NCI-H1930 (cell line): ENCODE measurements around the gene ZNF672.
"Not testable (repeated sequence)": the region's sequence is repeated elsewhere in the genome, so short reads cannot be mapped to it uniquely, and the experiment has no call there.

ENCODE experiments used
- DNase-seq, 2 experiments: peaks; one replicate each; lab custom pipeline; 2025; lab: John Stamatoyannopoulos, UW

Gene ZNF672

DNA sequence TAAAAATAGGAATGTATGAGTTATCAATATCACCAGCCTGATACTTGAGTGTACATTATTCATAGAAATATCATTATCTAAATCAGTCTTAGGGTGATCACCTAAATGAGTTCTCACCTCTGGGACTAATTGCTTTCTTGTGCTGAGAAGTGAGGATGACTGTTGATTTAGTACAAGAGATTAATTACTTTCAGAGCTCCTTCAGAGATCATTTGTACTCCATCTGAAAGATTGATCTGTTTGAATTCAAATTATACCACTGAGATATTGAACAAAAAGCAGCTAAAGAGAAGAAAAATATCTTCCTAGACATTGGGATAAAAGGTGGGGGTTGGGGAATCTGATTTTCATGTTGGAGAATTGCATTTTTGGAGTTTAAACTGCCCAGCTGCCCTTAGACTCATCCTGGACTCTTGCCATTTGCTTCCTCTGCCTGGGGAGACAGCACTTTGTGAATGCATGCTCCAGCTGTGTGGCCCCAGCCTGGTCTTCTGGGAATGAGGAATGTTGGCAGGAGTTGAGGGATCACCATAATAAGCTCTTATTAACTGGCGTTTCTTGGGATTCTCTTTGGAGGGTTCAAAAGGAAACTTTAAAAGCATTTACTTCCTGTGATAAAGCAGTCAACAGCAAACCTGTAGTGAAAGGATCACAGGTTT, 48.3 kb downstream of the ZNF672 start:
- DNase-seq, result no peak

DNA sequence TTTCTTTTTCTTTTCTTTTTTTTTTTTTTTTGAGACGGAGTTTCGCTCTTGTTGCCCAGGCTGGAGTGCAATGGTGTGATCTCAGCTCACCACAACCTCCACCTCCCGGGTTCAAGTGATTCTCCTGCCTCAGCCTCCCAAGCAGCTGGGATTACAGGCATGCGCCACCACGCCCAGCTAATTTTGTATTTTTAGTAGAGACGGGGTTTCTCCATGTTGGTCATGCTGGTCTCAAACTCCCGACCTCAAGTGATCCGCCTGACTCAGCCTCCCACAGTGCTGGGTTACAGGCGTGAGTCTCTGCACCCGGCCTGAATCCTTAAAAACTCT, 51.9 kb downstream of the ZNF672 start:
- not testable (repeated sequence) for DNase-seq

DNA sequence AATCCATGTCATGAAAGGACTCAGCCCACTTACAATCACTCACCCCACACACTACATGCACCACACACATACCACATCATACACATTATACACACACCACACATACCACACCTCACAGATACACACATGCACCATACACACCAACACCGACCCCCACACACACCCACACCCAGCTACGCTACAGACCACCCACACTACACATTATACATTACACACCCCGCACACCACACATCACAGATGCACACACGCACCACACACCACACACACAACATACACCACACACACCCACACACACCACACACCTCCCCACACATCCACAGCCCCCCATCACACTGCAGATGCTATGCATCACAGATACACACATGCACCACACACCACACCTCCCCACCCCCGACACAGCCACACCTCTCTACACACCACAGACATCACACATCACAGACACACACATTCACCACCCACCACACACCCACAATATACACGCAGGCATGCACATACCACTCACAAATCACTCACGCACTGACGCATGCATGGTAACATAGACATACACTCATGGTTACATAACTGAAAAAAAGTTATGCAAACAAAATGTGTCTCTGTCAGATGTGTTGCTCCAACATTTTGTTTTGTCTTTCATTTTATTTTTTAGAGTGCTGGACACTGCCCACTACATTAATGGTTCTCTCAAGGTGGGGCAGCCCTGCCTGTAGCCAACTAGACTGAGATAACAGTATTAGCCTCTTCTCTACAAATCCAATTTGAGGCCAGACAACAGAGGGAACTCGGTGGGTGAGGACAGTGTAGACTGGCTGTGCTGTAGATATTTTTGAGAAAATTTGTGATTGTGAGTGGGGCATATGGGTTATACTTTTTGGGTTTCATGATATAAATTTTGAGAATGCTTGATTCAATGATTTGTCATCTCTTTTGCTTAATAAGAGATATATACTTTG, 52.8 kb downstream of the ZNF672 start:
- no peak for DNase-seq

DNA sequence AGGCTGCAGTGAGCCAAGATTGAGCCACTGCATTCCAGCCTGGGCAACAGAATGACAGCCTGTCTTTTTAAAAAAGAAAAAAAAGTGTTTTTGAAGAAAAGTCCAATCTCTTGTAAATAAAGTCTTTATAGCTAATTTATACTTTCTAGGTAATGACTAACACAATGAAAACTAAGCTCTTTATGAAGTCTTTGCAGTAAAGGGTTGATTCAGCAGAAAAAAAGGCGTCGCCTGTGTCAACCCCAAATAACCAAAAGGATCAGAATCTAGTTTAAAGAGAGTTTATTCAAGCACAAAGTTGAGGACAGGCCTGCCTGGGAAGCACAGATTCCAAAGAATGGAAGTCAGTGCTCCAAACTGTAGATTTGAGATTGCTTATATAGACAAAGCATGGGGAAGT, 53.7 kb downstream of the ZNF672 start:
- DNase-seq, result no peak

DNA sequence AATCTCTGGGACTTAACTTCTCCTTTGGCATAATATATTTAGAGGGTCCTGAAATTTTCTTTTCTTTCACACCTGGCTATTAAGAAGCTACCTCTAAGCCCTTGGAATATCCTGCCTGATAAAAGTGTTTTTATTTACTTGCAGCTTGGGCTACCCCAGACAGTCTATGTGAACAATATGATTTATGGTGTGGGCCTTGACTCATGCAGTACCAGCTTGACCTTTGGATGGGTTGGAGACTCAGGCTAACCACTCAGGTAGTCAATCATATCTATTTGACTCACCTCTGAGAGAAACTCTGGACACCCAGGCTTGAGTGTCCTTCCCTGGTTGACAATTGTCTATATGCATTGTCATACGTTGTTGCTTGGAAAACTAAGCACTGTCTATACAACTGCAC, 54.6 kb downstream of the ZNF672 start:
- DNase-seq, result no peak

DNA sequence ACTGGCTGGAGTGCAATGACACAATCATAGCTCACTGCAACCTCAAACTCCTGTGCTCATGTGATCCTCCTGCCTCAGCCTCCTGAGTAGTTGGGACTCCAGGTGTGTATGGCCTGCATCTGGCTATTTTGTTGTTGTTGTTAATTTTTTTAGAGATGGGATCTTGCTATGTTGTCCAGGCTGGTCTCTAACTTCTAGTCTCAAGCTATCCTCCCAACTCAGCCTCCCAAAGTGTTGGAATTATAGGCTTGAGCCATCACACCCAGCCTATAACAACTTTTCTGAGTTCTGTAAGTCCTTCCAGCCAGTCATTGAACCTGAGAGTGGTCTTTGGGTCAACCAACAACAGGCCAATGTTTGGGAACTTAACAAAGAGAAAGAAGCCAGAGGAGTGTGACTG, 56.8 kb downstream of the ZNF672 start:
- DNase-seq, result no peak

DNA sequence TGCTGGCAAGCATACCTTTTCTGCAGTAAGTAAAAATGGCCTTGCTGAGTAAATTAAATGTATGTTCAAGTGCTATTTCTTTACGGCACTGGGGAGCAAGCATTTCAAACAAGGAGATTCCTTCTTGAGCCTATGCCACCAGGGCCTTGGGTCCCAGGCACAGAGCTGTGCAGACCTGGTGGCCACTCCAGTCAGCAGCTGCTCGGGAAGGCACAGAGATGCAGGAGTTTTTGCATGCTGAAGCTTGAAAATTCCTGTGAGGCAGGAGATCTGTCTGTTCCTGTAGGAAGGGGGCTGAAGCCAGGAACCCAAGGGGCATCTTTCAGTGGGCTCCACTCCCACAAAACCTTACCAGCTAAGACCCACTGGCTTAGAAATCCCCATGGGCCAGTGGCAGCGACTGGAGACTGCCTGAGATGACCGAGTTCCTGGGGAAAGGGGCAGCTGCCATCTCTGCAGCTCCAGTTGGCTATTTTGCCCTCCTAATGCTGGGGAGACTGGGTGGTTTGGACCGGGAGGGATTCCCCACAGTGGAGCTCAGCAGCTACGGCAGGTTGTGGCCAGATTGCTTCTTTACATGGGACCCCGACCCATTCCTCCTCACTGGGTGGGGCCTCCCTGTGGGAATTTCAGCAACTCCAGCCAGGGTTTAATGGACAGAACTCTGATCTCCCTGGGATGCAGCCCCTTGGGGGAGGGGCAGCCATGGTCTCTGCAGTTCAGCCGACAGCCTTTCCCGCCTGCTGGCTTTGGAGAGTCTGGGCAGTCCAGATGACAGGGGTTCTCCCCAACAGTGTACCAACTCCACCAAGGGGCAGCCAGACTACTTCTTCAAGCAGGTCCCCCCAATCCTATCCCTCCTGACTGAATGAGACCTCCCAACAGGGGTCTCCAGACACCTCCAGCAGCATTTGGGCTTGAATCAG, 59.7 kb downstream of the ZNF672 start:
- no peak for DNase-seq
